HG03280 (cell line): Measurements from ENCODE around the gene SOX8.

Experiments used
- ATAC-seq: cut with Tn5 transposase; IDR thresholded peaks from one replicate; pipeline ENCODE4 v1.9.1; 2021; ENCODE audit warnings: mild to moderate bottlenecking, moderate library complexity; ENCODE audit not compliant: unreplicated experiment

The SOX8 gene

GRCh38 chr16:986411-986810 lies 4.8 kb downstream of the SOX8 start:
- ATAC-seq: no peak

DNA sequence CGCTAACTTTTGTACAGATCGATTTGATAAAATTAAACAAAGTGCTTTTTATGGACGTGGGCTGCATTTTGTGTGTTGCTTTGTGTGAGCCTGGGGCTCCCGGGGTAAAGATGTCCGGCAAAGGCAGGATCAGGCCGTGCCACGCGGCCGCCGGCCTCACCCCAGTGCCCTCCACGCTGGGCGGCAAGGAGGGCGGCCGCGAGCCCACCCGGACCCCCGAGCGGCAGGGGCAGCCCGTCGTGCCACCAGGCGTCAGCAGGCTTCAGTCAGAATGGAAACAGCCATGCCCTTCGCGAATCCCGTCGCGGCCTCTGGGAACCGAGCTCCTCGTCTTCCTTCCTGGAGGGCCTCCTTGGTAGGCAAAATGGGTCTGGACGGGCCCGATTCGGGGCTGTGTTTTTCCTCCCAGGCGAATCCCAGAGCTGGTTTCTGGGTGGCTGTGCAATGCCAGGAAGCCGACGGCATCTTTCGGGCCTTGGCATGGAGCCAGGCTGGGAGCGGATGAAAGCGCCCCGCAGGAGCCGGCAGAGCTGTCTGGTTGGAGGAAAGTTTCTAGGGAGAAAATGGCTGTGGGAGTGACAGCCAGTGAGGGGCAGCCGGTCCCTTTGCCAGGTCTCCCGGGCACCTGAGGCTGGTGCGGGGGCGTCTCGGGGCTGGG lies 5.5 kb downstream of the SOX8 start:
- ATAC-seq: no peak

DNA sequence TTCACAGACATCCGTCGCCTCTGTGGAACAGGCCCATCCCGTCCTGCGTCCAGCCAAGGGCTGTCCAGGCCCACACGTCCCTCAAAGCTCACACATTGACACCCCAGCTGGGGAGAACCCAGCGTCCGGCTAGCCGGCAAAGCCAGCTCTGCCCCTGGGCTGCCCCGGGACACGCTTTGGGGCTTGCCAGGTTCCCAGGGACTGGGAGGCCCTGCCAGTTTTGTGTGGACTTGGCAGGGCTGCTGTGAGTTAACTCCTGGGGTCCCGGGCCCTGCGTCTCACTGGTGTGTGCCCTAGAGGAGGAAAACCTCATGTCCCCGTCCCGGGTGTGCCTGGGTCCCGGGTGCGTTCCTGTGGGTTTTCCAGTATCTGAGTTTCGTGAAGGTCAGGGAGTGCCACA lies 6.3 kb downstream of the SOX8 start:
- no peak for ATAC-seq

DNA sequence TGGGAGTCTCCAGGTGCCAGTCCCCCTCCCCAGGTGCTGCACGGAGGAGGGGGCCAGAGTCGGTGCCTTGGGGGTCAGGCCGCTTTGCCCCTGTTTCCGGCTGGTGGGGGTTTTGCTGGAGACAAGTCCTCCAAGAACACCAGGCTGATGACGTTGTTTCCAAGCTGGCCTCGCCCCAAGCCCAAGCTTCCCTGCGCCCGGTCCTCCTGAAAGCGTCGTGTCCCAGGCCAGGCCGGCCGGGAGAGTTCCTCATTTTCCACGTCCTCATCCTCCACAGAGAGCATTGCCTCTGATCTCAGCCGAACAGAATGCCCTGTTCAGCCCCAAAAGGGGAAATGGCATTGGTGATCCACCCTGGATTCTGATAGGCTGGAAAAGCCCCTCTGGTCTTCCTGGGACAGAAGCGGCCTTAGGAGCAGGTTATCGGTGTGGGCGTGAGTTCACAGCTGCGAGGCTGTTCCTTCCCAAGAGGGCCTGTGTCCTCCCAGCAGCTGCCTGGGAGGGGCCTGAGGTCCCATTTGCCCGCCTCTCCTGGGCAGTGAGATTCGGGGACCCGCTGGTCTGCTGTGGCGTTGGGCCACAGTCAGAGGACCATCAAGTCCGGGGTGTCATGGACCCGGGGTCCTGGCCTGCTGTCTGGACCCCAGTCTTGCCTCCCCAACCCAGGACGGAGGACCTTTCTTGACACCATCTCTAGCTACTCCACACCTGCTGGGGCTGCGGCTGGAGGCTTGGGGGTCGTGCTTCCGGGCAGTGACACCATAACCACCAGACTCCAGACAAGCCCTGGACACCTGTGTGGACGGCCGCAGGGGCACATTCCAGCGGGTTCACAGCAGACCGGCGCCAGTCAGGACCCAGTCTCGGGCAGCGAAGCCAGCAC lies 7.1 kb downstream of the SOX8 start:
- no peak for ATAC-seq

- ATAC-seq: no peak
Observed at GRCh38 chr16:989354-989814, 7.8 kb downstream of the SOX8 start.

- ATAC-seq: no peak
Observed at GRCh38 chr16:990516-991291, 9.1 kb downstream of the SOX8 start.

DNA sequence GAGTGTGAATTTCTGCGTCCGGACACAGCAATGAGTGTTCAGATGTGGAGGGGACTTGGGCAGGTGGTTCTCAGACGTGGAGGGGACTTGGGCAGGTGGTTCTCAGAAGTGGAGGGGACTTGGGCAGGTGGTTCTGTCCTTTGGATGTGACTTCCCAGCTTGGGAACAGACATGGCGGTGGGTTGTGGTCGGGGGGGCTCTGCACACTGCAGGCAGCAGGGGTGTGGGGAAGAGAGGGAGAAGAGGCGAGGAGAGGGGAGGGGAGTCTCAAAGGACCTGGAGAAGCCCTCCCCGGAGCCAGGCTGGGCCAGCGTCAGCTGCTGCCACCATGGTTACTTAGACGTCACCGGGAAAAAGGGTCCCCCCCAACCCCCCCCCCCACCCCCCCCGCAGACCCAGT lies 9.8 kb downstream of the SOX8 start:
- ATAC-seq: no peak

- no peak for ATAC-seq
Observed at GRCh38 chr16:991773-992172, 10.2 kb downstream of the SOX8 start.

DNA sequence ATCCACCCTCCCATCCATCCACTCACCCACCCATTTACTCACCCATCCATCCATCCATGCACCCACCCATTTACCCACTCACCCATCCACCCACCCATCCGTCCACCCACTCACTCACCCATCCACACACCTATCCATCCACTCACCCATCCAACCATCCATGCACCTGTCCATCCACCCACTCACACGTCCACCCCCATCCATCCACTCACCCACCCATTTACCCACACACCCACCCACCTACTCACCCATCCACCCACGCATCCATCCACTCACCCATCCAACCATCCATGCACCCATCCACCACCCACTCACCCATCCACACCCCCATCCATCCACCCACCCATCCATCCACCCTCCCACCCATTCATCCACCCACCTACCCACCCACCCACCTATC lies 12.2 kb downstream of the SOX8 start:
- ATAC-seq: no peak

DNA sequence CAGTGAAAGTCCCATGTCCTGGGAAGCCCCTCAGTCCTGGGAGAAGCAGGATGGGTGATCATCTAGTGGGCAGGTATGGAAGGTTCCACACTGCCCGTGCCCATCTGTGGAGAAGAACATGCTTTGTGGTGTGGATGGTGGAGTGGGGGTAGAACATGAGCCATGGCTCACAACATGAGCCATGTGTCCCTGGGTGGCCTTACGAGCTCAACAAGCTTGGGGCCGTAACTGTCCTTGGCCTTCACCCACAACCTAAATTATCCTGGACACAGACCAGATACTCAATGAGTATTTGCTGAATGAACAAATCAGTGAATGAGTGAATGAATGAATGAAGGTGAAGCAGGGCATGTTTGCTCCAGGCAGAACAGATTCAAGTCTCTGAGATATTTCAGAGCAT lies 13.5 kb downstream of the SOX8 start:
- no peak for ATAC-seq

- ATAC-seq: no peak
Observed at GRCh38 chr16:995783-996182, 14.2 kb downstream of the SOX8 start.

DNA sequence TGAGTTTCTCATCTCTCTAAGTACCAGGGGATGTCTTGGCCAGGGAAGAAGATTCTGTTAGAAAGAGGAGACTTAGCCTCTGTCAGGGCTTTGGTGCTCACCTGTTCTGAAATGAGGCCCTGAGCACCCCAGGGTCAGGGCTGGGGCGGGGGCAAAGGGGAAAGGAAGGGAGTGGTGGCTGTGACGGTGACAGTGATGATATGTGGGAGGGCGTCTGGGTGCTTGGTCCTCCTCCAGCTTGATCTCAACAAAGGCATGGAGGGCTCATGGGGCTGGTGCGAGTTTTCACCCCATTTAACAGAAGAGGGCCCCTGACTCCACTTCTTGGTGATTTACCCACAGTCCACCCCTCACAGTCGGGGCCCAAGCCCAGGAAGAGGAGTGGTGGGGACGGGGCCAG lies 15.1 kb downstream of the SOX8 start:
- ATAC-seq: no peak

DNA sequence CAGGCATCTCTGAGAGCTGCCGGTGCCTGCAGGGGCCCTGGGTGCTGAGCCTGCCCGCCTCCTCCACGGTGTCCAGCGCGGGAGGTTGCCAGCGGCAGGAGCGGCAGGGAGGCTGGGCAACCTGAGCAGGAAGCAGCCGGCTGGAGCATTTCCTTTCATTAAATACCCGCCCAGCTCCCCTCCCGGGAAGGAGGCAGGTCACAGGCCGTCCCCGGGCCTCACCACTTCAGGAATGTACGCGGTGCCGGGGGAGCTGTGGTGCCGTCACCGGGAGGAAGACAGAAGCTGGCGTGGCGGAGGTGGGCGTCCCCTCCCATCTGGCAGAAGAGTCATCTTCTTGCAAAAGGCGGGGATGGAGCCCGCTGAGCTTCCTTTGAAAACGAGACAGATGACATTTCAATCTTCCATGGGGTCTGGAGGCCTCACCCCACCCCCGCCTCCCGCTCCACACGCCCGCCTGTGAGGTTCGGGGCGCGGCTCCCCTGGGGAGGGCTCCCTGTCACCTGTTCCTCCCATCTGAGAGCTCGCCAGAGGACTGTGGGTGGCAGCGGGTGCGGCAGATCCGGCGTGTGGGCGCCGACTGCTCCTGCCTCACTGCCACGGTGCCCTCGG lies 16.0 kb downstream of the SOX8 start:
- ATAC-seq: no peak

DNA sequence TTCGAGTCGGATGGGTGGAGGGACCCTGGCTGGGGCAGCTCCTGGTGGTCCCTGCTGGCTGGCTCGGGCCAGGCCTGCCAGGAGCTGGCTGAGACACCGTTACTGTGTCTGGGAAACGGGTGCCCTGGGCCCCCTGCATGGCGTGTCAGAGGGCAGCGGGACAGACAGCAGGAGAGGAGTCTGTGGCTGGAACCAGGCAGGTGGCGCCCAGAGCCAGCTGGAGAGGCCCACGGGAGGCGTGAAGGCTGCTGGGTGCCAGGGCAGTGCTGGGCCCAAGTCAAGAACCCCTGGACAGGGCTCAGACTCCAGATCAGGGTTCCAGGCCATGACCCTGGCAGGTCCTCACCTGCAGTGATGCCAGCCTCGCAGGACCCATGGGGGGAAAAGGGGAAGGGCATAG lies 16.6 kb downstream of the SOX8 start:
- no peak for ATAC-seq

DNA sequence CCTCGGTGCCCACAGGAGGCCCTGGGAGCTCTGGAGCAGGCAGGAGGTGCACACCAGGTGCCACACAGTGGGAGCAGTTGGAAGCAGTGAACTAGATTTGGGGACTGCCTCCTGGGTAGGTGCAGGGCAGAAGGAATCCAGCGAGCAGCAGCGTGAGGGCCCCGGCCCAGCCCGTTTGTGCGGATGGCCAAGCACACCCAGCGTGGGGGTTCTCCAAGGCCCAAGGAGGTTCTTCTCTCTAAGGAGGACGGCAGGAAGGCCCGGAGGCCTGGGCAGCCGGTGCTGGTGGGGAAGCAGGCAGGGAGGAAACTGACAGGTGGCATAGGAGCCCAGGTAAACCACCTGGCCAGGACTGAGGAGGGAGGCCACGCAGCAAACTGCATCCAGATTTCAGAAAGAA lies 17.0 kb downstream of the SOX8 start:
- no peak for ATAC-seq

- no peak for ATAC-seq
Observed at GRCh38 chr16:999677-1000076, 18.1 kb downstream of the SOX8 start.

- no peak for ATAC-seq
Observed at GRCh38 chr16:1000608-1001007, 19.0 kb downstream of the SOX8 start.

DNA sequence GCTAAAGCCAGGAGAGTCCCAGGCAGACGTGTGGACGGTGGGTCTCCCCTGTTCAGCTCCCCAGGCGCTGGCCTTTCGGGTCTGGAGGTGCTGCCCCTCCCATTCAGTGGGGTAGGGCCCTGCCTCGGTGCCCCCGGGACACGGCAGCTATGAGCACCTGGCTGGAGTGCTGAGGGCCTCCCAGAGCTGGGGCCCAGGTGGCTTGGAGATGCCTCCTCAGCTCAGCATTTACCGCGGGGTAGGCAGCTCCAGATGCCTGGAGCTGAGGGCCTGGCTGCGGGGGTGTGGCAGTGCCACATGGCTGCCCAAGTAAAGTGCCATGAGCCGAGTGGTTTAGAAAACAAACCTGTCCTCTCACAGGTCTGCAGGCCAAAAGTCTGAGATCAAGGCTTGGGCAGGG lies 19.5 kb downstream of the SOX8 start:
- no peak for ATAC-seq

GRCh38 chr16:1002399-1003166 lies 21.0 kb downstream of the SOX8 start:
- ATAC-seq: no peak
